ENCODE results near the gene C1orf116.
A peak's percentile ranks its signal among the peaks of the same experiment; 100 is the strongest.

Gene C1orf116

DNA sequence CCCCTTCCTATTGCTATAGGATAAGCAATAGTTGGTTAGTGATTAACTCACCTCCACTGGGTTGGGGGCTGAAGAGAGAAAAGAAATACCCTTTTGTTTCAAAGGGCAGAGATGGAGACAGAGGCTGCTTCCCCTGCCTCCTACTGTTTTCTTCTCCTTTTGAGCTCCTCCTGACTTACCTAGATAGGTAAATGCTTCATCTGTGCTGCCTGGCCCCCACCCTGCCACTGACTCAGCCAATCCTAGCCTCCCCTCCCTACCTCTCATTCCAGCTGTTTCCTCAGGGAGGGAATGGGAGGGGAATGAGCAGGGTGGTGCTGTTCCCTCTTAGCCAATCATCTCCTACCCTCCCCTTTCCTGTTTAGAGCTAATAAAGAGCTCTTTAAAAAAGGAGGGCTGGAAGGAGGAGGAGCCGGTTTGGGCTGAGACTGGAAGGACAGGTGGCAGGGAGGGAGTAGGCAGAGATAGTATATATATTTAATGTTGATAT, at the start of gene C1orf116:
Gene C1orf116, minus strand, starts transcription at position 229 of the 490 bp plus-strand sequence. CDS start 5,158 bp downstream, outside the sequence.
- peak; percentile 91 for DNase-seq

DNA sequence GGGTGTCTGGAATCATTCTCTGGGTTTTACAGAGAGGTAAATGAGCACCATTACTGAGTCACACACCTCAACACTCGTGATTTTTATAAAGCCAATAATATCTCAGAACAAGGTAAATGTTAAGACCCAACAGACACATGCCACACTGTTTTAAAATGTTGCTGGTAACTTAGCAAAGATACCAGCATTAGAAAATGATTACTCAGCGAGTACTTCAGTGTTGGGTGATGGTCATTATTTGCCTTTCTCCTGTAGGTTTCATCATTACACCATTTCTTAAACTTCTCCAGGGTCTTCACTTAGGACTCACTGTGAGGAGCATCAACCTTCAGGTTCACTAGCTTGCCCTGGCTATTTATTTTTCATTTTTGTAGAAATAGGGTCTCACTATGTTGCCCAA, 49.2 kb upstream of the C1orf116 start:
- DNase-seq, result no peak

DNA sequence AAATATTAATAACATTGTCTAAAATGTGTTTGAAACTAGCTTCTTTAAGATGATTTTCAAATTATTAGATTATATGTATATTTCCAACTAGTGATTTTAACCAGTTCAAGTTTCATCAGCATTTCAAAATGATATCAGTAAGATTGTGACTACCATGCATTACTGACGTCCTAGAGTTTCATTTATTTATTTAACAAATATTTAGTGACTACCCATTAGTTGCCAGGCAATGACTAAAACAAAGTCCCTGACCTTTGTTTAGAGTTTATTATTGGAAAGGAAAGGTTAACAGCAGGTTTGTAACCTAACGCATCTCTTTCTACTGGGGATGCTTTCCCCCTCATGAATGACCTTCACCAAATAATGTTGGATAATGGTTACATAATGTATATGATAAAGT, 48.5 kb upstream of the C1orf116 start:
- DNase-seq, result peak; percentile 24

DNA sequence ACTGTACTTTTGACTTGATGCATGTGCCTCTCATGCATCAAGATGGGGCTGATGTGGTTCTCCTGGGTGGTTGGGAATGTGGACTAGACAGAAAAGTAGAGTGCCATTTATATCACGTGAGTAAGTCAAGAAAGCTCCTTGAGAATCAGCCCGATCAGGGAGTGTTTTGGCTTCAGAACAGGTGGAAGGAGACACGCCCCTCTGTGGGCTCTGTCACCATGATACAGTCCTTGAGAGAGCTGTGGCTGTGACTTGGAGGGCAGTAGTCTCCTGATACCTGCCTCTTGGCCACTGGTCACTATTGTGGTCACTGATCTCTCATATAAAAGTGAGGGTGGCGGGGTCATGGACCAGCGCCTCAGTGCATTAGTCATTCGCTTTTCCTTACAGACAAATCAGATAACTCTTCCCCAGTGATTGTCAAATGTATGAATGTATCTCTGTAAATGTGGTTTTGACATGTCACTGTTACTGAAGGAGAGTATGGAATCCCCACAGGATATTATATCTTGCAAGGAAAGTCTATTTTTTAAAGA, 47.2 kb upstream of the C1orf116 start:
- DNase-seq, result no peak

DNA sequence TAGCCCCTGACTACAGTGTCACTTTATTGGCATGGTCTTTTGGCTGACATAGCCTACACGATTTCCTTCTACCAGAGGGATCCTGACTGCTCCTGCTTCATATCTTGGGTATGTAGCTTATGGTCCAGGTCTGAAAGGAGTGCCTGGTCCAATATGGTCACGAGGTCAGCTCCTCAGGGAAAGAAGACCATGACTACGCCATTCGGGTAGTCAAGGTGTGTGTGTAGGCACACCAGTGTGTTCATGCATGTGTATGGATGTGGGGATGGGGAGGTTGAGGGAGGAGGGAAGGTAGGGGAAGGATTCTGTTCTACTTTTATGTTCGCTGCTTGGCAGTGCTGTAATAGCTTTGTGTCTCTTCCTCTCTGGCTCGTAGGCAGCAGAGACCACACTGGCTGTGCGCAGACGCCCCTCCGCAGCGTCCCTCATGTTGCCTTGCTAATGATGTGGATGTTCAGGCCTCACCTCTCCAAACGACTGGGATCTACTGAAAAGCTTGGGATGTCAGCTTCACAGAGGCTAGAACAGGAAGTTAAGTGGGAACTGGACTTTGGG, 46.1 kb upstream of the C1orf116 start:
- DNase-seq, result no peak

DNA sequence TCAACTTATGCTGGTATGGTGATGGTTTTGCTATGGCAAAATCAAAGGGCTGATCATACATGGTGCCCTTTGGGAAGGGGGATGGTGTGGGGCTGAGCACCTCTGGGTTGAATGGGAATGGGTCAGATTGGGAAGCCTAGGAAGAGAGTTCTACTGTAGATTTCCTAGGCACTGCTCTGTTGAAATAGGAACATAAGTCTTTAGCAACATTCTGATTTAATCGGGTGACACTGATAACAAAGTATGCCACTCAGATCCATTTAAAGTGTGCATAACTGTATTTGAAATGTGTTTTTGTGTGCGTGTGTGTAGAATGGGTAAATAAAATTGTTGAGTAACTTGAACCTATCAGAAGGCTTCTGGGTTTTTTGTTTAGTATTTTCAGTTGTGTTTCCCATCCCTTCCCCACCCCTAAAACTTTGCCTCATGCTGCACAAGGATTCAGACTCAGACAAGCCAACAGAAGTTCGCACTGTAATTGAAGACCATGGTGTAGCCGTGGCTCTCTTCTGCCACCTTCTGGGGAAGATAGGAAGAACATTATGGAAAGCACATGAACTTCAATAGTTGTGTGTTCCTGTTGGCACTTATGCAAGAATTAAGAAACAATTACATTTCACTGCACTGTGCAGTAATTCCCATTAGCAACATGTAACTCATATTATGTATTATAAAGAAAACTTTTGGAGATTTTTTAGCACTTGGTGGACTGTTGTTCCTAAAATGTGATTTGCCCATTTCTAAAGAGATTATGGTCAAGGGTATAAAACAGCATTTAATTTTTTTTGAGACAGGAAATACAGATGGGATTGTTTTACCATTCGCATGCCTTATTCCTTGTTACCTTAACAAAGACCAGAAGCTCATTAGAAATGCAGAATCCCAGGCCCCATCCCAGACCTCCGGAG, 45.2 kb upstream of the C1orf116 start:
- DNase-seq, result peak; percentile 50

DNA sequence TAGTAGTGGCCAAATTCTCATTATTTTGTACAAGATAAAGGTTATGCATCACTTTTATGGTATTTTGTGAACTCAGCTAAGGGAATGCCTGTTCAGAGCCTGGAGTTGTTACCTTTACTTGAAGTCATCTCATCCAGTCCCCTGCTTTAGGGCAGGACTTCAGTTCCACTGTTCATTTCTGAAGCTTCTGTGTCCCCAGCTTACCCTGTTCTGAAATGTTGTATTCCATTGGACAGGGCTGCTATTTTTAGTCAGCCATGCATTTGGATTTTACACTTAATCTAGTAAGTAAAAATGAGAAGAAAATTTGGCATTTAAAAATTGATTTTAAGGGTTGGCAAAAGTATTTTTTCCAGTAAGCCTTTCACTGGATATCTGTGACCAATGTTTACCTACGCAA, 44.5 kb upstream of the C1orf116 start:
- DNase-seq, result no peak

DNA sequence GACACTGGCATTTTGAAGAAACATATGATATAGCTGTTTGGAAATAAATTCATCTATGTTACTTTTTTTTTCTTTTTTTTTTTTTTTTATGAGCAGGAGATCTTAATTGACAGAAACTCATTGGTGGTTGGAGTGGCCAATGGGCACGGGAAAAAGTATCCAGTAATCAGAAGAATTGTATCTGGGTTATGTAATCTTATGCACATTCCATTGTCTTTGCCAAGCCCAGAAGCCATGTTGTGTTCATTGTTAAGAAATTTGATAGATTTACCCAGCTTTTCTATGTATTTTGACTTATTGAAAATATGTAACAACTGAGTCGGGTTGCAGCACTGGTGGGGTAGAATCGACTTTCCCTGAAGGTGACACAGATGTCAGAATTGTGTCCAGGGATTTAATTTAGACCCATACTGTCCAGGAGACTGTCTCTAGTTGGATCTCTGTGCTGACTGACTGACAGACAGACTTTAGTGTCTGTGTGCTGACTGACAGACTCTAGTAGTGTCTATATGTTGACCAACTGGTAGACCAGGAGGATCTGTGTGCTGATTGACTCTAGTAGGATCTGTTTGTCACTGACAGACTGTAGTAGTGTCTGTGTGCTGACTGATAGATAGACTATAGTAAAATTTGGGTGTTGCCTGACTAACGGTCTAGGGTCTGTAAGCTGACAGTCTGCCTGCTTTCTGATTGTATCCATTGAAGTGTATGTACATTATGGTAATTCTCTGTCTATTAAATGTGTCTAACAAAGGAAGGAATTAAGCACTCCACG, 43.8 kb upstream of the C1orf116 start:
- DNase-seq, result no peak

DNA sequence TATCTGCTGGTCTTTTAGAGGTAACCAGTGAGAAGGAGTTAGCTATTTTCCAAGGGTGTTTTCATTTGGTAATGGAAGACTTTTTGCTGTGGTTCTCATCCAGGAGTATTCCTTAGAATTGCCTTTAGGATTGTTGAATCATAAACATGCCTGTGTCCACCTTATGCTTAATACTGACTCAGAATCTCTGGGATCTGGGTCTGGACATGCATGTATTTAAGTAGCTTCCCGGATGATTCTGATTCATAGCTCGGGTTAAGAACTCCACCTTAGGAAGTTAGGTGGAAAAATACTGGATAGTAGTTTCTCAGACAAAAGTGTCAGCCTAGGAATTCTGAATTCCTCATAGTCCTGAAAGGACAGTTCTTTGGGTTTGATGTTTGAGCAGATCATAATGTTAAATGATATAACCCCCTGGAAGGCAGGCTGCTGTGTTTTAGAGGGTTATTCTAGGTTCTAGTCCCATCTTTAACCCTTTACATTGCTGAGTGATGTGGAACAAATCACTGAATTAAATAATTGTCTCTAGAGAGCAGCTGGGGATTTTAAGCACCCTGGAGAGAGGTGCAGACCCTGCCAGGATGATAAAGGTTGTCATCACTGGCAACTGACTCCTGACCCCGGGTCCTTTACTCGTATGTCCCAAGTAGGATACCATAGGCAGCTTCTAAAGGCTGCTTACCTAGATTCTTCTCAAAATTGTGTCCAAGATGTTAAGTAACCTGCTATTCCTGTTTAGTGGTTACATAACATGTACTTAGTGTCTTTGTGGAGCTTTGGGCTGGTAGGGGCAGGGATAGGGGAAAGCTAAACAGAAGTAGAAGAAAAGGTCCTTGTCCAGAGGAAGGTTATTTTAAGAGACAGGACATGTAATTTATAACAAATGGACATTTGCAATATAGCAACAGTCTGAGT, 41.6 kb upstream of the C1orf116 start:
- no peak for DNase-seq

DNA sequence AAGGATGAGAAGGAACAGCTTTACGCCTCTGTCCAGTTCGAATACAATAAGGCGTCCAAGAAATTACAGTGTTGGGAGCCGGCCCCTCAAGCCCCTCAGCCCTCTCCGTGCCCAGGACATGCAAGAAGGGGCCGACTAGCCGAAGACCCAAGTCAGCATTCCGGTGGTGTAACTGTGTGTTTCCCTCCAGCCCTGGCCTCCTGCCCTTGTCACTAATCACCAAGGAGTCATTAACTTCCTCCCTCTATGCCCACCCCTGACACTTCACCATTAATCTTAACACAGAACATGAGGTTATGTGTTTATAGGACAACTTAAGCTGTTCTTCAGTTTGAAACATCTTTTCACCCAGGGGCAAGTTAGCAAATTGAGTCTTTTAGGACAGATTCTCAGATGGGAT, 39.7 kb upstream of the C1orf116 start:
- DNase-seq, result no peak

DNA sequence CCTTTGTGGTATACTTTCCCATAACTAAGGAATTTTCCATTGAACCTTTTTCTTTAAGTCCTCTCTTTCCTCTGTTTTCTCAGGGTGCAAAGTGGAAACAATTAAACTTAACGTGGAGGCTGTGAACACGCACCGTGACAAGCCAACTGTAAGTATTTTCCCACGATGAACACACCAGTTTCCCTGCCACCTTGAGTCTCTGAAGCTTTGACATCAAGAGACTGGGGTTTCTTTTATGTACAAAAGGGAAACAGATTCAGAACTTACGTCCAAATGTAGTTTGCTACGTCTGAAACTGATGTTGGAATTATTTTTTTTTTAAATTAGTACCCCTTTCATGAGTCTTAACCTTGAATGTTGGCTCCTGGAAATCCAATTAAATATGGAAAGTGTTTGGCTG, 38.9 kb upstream of the C1orf116 start:
- no peak for DNase-seq

DNA sequence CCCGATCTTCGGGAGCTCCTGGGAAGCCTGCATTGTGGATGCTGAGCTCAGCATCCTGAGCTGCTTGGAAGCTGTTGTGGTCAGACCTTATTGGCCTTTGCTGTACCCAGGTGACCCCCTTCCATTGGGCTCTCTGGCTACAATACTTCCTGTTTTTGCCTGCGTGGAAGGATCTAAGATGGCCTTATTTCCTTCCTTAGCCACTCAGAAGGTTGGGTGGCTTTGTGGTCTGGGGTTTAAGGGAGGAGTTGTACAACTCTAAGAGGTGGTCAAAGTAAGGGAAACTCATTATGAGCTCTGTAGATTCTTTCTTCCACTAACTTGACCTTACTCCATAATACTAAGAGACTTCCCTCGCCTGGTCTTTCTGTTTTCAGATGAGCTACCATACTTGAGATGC, 38.3 kb upstream of the C1orf116 start:
- DNase-seq, result no peak

DNA sequence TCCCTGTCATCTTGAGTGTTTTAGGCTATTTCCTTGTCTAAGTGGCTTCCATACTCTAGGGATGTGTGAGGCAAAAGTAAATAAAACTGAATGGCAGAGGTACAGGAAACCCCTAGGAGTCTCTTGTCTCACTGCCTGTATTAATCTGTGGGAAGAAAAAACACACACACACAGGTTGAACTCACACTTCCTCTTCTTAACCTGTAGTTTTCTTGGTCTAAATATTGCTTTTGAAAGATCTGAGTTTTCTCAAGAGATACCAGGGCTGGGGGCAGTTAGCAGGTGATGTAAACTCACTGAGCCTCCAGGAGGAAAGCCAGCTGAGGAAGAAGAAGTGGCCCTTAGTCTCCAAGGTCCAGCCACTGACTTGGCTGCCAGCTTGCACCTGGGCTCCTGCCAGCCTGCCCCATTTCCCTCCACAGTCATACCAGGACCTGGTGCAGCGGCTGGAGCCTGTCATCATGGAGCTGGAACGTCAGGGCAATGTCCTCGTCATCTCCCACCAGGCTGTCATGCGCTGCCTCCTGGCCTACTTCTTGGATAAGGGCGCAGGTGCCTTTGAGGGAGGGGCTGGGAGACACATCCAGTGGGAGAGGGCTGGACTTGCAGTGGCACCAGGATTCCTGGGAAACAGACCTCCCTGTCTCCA, 37.4 kb upstream of the C1orf116 start:
- no peak for DNase-seq

DNA sequence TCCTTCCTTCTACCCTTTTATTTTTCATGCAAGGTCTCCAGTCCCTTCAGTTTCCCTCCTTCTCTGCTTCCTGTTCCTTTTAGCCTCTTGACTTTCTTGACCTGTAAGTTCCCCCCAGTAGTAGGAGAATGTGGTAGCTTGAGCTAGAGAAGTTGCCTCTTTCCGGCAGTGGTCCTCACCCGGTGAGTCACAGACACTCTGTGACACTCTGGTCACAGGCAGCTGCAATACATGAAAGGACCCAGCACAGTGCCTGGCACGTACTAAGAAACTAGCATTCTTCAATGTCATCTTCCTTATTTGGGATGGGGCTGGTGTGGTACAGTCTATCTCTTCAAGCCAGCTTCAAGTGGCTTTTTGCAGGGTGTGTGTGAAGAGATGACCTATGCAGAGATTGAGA, 36.5 kb upstream of the C1orf116 start:
- DNase-seq, result no peak

DNA sequence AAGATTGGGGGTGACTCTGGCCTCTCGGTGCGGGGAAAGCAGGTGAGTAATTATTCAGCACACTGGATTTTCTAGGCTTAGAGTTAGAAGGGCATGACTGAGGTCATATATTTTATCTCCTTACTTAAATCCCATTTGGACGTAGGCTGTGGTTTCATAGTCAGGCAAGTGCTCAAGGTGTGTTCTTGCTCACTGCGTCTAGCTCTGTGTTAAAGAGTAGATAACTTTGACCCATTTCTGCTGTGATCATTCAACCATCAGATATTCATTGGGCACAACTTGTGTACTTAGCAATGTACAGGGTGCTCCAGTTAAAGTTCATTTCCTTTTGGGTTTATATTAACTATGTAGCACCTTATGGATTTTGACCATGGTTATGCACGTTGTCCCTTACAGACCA, 35.1 kb upstream of the C1orf116 start:
- DNase-seq, result no peak

DNA sequence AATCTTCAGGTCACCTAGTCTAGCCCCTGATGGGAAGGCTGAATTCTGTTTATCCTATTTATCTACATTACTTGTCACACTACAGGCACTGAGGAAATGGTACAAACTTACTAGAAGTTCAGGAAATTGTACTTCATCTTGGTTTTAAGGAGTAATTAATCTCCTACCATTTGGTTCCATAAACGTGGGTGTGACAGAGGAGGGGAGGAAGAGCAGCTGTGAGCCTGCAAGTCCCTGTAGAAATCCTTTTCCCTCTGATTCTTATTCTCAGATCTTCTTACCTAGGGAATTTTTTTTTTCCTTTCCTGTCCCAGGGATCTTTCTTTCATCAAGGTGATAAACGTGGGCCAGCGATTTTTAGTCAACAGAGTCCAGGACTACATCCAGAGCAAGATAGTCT, 34.6 kb upstream of the C1orf116 start:
- no peak for DNase-seq

DNA sequence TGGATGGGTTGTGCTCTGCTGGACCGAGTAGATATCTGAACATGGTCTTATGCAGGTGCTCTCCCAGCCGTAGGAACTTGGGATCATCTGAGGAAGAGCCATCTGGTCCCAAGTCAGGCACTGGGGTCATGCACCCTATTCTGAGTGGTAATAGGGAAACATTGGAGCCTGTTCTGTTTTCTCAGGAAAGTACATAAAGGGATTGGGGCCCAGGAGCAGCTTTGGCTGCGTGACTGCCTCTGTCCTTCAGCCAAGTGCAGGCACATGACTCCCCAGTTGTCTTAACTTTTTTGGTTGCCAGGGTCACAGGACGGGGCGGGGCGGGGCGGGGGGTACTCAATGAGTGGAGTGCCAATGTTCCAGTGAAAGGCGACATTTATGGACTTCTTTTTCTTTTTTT, 32.0 kb upstream of the C1orf116 start:
- DNase-seq, result no peak

DNA sequence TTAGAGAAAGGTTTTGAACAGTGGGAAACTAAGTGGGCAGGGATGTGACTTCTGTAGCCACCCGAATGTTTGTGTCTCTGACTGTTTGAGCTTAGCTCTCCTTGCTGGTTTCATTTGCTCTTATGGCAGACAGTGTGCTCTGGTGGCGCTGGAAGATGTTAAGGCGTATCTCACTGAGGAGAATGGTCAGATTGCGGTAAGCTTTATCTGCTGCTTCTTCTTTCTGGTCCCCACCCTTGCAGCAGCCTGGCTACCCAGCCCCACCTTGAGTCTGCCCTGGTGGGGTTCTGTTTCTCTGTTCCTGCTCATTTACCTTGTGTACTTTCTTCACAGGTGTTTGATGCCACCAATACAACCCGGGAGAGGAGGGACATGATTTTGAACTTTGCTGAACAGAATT, 30.5 kb upstream of the C1orf116 start:
- DNase-seq, result no peak

DNA sequence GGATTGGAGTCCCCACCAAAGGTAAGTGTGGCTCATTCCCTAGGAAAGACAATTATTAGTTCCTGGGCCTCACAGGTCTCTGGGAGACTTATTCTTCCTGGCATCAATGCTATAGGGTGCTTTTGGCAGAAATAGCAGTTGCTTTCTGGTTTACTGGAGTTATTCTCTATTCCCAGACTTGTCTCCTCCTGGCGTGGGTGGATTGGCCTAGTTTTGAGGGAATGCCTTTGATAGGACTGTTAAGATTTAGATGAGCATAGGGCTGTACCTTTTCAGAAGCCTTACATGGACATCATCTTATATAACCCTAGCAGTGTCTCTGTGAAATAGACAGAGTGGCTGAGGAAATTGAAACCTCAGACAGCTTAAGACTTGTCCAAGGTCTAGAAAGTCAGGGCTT, 29.5 kb upstream of the C1orf116 start:
- no peak for DNase-seq

DNA sequence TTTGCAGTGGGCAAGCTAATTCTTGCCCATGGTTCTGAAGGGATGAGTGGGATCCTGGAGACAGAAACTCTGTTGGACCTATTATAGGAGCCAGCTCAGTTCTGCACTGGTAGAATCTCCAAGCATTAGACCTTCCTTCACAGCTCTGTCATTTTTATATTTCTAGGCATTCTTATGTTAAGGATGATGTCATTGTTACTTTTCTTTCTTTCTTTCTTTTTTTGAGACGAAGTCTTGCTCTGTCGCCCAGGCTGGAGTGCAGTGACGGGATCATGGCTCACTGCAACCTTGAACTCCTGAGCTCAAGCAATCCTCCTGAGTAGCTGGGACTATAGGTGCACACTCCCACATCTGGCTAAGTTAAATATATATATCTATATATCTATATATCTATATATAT, 28.0 kb upstream of the C1orf116 start:
- no peak for DNase-seq

DNA sequence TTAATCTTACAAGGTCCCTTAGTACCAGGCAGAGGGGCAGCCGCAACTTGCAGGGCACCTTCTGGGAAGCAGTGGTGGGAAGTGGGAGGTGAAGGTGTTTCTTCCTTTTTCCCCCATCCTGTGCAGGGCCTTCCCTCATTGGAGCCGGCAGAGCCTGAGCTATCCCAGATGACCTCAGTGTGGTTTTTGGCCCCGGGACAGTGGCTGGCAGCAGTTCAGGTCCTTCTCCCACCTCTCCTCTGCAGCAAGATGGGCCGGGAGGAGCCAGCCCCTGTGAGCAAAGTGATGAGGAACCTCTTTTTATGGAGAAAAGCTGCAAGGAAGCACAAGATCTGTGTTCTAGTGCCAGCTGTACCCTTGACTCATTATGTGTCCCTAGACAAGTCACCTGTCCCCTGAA, 27.3 kb upstream of the C1orf116 start:
- DNase-seq, result no peak
